Measurements from ENCODE around the gene MRPS18B. TPM values are rescaled to one million over a fixed set of nuclear protein-coding genes. Genes with fewer than 3 reads are reported as not detected.

Gene MRPS18B
- total and polyA plus RNA-seq, 2 of the 13 experiments (the other 11 are each of a cell fraction or from before 2014, with no cell fraction given) = 125 to 131 TPM

- TF ChIP-seq ZNF33B (CRISPR knock-in tag; IDR thresholded peaks at IDR 0.05) = 0 out of 2 replicates have a peak, but pooled peaks have one; percentile 21
- TF ChIP-seq MLXIP (CRISPR knock-in tag; IDR thresholded peaks at IDR 0.05; ENCODE audit: borderline replicate concordance) = no peak
- TF ChIP-seq HDAC6 (IDR thresholded peaks at IDR 0.05; ENCODE audit: low read depth, low read length) = no peak
- TF ChIP-seq ZNF713 (CRISPR knock-in tag; IDR thresholded peaks at IDR 0.05) = 0 out of 2 replicates have a peak, but pooled peaks have one; percentile 19
- TF ChIP-seq U2AF1 (optimal IDR thresholded peaks at IDR 0.05; ENCODE audit: low read depth, low read length) = peak; percentile 42
- peak; percentile 78; the same call in 1 of the 3 replicates for TF ChIP-seq MXI1 (IDR thresholded peaks at IDR 0.05; ENCODE audit: borderline replicate concordance, low read depth, low read length)
- TF ChIP-seq AGO2 (optimal IDR thresholded peaks at IDR 0.05; ENCODE audit: low read depth, low read length) = peak; percentile 99
- no peak for TF ChIP-seq CEBPZ (IDR thresholded peaks at IDR 0.05; ENCODE audit: low read length)
- peak; percentile 96 for TF ChIP-seq HBP1 (CRISPR knock-in tag; IDR thresholded peaks at IDR 0.05; ENCODE audit: low read depth)
- TF ChIP-seq MTERF4 (CRISPR knock-in tag; IDR thresholded peaks at IDR 0.05) = peak; percentile 61
- peak; percentile 19; the same call in 1 of the 2 replicates for TF ChIP-seq BCL6 (CRISPR knock-in tag; IDR thresholded peaks at IDR 0.05)
- TF ChIP-seq HOXD1 (CRISPR knock-in tag; IDR thresholded peaks at IDR 0.05) = no peak; the same call in 1 of the 2 replicates
- peak; percentile 82 for TF ChIP-seq ZNF609 (CRISPR knock-in tag; IDR thresholded peaks at IDR 0.05; ENCODE audit: borderline replicate concordance)
Measured at GRCh38 chr6:30626484-30627366, 9.1 kb downstream of the MRPS18B start, which contains the start of gene ATAT1 (continued).

Data from HepG2 (cell line).